ENCODE measurements around the gene ZNF587.
"Not testable (repeated sequence)": the region's sequence is repeated elsewhere in the genome, so short reads cannot be mapped to it uniquely, and the experiment has no call there.

The ZNF587 gene

DNA sequence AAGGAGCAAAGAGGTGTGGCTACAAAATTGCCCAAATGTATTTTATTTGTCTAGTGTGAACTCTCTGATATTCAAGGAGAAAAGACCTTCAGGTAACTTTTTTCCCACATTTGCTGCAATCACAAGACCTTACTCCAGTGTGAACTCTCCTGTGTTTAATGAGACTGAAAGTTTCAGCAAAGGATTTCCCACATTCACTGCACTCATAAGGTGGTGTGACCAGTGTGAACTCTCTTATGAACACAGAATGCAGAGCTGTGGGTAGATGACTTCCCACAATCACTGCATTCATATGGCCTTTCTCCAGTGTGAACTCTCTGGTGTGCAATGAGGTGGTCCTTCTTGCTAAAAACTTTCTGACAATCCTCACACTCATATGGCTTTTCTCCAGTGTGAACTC is 22.8 kb downstream of the ZNF587 start:
- Mint-ChIP-seq H3K27me3 (no peaks in the 10 kb centered on the region), H3K4me1 (no peaks in the 10 kb centered on the region), H3K9me3 (peaks cover 25% of the 10 kb centered on the region), H3K27ac (ENCODE audit: low read depth) (no peak overlapping the region), H3K36me3 (ENCODE audit: insufficient read depth) (peaks cover 26% of the 10 kb centered on the region), H3K4me3 (no peak overlapping the region)
- DNase-seq (ENCODE audit: low spot score in 2 of 2) (no peak), ATAC-seq (replicated peaks; ENCODE audit: extremely low read depth, poor library complexity, severe bottlenecking) (no peak)

DNA sequence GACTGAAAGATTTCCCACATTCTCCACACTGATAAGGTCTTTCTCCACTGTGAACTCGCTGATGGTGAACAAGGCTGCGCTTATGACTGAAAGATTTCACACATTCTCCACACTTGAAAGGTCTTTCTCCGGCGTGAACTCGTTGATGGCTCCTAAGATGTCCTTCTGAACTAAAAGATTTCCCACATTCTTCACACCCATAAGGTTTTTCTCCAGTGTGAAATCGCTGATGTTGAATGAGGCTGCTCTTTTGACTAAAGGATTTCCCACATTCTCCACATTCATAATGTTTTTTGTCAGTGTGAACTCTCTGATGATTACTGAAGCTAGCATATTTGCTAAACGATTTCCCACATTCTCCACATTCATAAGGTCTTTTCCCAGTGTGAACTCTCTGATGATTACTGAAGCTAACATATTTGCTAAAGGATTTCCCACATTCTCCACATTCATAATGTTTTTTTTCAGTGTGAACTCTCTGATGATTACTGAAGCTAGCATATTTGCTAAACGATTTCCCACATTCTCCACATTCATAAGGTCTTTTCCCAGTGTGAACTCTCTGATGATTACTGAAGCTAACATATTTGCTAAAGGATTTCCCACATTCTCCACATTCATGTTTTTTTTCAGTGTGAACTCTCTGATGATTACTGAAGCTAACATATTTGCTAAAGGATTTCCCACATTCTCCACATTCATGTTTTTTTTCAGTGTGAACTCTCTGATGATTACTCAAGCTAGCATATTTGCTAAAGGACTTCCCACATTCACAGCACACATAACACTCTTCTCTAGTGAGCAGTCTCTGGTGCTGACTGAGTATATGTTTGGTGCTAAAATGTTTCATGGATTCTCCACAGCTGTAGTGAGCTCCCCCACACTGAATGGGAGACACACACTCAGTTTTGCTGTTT is 24.5 kb downstream of the ZNF587 start:
- not testable (repeated sequence) for H3K27ac Mint-ChIP-seq (ENCODE audit: low read depth); H3K4me1 Mint-ChIP-seq; H3K27me3 Mint-ChIP-seq; ATAC-seq (replicated peaks; ENCODE audit: extremely low read depth, poor library complexity, severe bottlenecking); DNase-seq (ENCODE audit: low spot score in 2 of 2); H3K4me3 Mint-ChIP-seq
- Mint-ChIP-seq H3K9me3 (peaks cover 30% of the 10 kb centered on the region), H3K36me3 (ENCODE audit: insufficient read depth) (peaks cover 26% of the 10 kb centered on the region)

DNA sequence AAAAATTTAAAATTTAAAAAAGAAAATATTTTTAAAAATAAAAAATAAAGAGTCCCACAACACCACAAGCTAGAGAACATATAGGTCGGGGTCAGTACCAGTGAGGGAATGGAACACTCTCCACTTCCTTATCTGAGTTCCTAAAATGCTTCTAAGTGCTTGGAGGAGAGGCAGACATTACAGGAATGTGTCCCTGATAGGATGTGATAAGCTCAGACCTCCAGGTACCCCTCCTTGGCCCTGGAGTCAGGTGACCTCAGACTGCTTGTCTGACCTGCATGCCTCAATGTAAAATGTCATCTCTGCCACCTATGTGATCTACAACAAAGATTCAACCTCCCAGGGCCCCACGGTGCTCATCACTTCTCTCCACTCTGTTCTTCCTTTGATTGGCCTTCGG is 36.4 kb downstream of the ZNF587 start:
- H3K4me1 Mint-ChIP-seq: peaks cover 21% of the 10 kb centered on the region
- ATAC-seq (replicated peaks; ENCODE audit: extremely low read depth, poor library complexity, severe bottlenecking) (no peak), DNase-seq (ENCODE audit: low spot score in 2 of 2) (no peak)
- H3K36me3 Mint-ChIP-seq (ENCODE audit: insufficient read depth): peaks cover 12% of the 10 kb centered on the region
- no peak overlapping the region for H3K4me3 Mint-ChIP-seq
- H3K9me3 Mint-ChIP-seq: peaks cover 5% of the 10 kb centered on the region
- no peaks in the 10 kb centered on the region for H3K27me3 Mint-ChIP-seq
- H3K27ac Mint-ChIP-seq (ENCODE audit: low read depth): no peak overlapping the region

DNA sequence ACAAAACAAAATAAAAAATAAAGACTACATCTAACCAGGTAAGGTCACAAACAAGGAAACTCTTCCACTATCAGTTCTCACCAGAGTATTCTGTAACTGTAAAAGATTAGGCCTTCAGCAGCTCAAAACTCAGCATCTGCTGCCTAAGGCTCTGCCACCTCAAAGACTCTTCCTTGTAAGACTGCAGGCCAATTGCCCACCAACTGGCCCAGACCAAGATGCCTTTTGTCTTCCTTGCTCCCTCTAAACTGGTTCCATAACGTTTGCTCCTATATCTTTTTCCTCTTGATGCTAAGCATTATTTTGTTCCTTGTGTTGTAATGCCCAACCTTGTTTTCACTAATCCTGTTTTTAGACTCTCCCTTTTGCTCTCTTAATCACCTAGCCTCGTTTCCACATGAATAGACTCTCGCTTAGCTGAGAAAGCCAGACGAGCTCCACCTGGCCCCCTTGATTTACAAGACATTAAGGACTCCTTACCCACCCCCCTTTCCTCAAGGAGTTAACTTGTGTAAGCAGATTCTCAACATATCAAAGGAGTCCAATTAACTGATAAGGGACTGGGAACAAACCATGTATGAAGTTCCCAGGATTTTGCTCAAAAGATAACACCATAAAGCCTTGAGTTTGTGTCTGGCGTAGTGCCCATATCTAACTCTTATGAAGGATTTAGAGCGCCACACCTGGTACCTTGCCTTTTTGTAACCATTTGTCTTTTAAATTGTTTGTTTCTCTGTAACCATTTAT is 37.7 kb downstream of the ZNF587 start:
- Mint-ChIP-seq H3K9me3 (peaks cover 10% of the 10 kb centered on the region), H3K36me3 (ENCODE audit: insufficient read depth) (peaks cover 12% of the 10 kb centered on the region), H3K27me3 (no peaks in the 10 kb centered on the region), H3K4me3 (peak overlapping the region; percentile 89), H3K4me1 (peaks cover 21% of the 10 kb centered on the region), H3K27ac (ENCODE audit: low read depth) (no peak overlapping the region)
- no peak for DNase-seq (ENCODE audit: low spot score in 2 of 2)
- ATAC-seq (replicated peaks; ENCODE audit: extremely low read depth, poor library complexity, severe bottlenecking): no peak

DNA sequence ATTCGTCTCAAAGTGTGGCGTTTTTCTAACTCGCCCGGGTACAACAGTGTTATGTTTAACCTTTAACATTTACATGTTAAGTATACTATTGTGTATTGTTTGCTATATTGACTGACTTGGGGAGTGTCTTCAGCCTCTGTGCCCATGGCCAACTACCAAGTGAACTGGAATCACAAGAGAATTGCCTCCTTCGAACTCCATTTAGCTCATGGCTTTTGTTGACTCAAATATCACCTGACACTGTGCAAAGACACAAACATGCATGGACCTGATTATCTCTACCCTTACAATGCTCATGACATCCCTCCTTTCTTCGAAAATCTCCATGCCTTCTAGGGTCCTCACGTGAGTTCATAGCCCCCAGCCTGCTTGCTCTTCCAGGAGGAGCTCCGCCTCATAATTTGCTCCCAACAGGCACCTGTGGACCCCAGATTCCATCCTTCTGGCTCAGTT is 38.5 kb downstream of the ZNF587 start:
- Mint-ChIP-seq H3K4me1 (peaks cover 21% of the 10 kb centered on the region), H3K36me3 (ENCODE audit: insufficient read depth) (peaks cover 7% of the 10 kb centered on the region), H3K4me3 (peak overlapping the region; percentile 89), H3K27me3 (no peaks in the 10 kb centered on the region), H3K27ac (ENCODE audit: low read depth) (peak overlapping the region; percentile 90), H3K9me3 (peaks cover 10% of the 10 kb centered on the region)
- no peak for DNase-seq (ENCODE audit: low spot score in 2 of 2)
- no peak for ATAC-seq (replicated peaks; ENCODE audit: extremely low read depth, poor library complexity, severe bottlenecking)

DNA sequence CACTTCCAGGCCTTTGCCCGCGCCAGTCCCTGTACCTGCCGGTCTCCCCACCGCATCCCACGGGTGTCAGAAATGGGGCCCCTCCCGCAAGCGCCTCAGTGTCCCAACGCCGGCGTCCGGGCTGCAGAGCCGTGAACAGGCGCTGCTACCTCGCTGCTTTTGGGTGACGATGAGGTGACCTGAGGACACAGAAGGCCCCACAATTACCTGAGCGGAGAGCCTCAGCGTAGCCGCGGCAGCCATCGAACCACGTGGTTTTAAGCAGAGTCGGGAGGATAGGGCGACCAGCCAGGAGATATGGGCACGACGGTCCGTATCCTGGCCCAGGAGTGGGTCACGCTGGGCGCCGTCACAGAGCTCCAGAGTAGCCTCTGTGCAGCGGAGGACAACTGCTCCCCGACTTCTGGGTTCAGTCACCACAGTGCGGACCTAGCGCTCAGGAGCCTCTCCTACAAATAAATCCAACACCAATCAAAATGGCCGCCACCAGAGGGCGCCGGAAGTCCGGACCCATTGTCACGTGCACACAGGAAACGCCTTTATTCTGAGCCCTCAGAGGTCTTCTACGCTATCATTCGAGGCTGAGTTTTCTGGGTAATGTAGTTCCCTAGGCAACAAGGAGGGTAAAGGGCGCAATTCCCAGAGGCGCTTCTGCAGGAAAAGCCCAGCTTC is 39.0 kb downstream of the ZNF587 start, which contains the start of gene ZNF814:
ZNF814 (minus strand) TSS at position 478 of the 672 bp plus-strand sequence; CDS start at position 243, 235 bp downstream.
- Mint-ChIP-seq H3K4me1 (peaks cover 21% of the 10 kb centered on the region), H3K36me3 (ENCODE audit: insufficient read depth) (peaks cover 5% of the 10 kb centered on the region), H3K4me3 (peak within 1 kb of the TSS; percentile 89), H3K27ac (ENCODE audit: low read depth) (peak within 1 kb of the TSS; percentile 90), H3K27me3 (no peaks in the 10 kb centered on the region), H3K9me3 (peaks cover 10% of the 10 kb centered on the region)
- DNase-seq (ENCODE audit: low spot score in 2 of 2) (peak; percentile 67 to 80), ATAC-seq (replicated peaks; ENCODE audit: extremely low read depth, poor library complexity, severe bottlenecking) (peak; percentile 94)

DNA sequence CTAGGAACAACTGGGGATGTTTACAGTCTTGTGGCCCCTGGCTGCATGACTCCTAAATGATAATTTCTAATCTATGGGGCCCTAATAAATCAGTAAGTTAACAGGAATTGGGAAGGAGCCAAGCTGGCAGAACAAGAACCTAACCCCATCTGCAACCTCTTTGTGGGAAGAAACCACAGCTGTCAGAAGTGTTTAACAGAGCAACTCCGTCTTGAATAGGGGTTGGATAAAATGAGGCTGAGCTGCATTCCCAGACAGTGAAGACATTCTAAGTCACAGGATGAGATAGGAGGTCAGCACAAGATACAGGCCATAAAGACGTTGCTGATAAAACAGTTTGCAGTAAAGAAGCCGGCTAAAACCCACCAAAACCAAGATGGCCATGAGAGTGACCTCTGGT is 41.0 kb downstream of the ZNF587 start:
- not testable (repeated sequence) for H3K27me3 Mint-ChIP-seq; ATAC-seq (replicated peaks; ENCODE audit: extremely low read depth, poor library complexity, severe bottlenecking)

DNA sequence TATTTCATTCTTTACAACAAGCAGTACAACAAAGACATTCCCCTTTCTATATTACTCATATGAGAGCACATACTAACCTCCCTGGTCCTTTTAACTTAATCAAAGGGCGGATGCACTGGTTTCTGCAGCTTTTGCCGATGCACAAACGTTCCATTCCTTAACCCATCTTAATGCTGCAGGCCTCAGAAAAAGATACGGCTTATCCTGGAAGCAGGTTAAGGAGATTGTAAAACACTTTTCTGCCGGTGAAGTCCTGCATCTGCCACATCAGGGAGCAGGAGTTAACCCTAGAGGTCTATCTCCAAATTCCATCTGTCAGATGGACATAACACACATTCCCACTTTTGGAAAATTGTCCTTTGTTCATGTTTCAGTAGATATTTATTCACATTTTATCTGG is 50.7 kb downstream of the ZNF587 start:
- ATAC-seq (replicated peaks; ENCODE audit: extremely low read depth, poor library complexity, severe bottlenecking) (no peak), DNase-seq (ENCODE audit: low spot score in 2 of 2) (no peak)
- Mint-ChIP-seq H3K4me3 (no peak overlapping the region), H3K9me3 (no peaks in the 10 kb centered on the region), H3K4me1 (no peaks in the 10 kb centered on the region), H3K27me3 (no peaks in the 10 kb centered on the region), H3K36me3 (ENCODE audit: insufficient read depth) (no peaks in the 10 kb centered on the region), H3K27ac (ENCODE audit: low read depth) (no peak overlapping the region)

More for the DNA sequence above, 41.0 kb downstream of the ZNF587 start:
- not testable (repeated sequence) for DNase-seq (ENCODE audit: low spot score in 2 of 2); H3K9me3 Mint-ChIP-seq; H3K4me3 Mint-ChIP-seq; H3K27ac Mint-ChIP-seq (ENCODE audit: low read depth); H3K36me3 Mint-ChIP-seq (ENCODE audit: insufficient read depth)
- peaks cover 21% of the 10 kb centered on the region for H3K4me1 Mint-ChIP-seq

DNA sequence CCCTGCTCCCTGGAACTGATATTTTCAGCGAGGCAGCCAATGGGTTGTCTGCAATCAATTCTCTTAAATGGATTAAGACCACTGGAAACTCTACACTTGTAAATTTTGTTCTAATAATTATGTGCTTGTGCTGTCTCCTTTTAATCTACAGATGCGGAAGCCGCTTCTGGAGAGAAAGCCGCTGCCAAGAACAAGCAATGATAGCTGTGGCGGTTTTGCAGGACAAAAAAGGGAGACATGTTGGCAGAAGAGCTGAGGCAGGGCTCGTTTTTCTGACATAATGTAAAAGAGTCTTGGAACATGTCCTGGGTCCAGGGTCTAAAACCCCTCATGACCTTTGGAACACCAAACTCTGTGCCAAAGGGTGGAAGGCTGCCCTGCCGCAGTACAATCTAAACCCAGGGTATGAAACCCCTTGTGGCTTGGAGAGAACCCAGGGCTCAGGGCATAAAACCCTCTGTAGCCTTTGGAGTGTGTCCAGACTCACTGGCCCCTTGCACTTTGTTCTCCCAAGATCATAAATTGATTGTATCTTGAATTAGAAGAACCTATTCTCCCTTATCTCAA is 54.0 kb downstream of the ZNF587 start:
- no peak overlapping the region for H3K27ac Mint-ChIP-seq (ENCODE audit: low read depth)
- no peaks in the 10 kb centered on the region for H3K9me3 Mint-ChIP-seq
- peaks cover 6% of the 10 kb centered on the region for H3K36me3 Mint-ChIP-seq (ENCODE audit: insufficient read depth)
- no peak for DNase-seq (ENCODE audit: low spot score in 2 of 2)
- H3K4me1 Mint-ChIP-seq: no peaks in the 10 kb centered on the region
- ATAC-seq (replicated peaks; ENCODE audit: extremely low read depth, poor library complexity, severe bottlenecking): no peak
- no peaks in the 10 kb centered on the region for H3K27me3 Mint-ChIP-seq
- H3K4me3 Mint-ChIP-seq: no peak overlapping the region

DNA sequence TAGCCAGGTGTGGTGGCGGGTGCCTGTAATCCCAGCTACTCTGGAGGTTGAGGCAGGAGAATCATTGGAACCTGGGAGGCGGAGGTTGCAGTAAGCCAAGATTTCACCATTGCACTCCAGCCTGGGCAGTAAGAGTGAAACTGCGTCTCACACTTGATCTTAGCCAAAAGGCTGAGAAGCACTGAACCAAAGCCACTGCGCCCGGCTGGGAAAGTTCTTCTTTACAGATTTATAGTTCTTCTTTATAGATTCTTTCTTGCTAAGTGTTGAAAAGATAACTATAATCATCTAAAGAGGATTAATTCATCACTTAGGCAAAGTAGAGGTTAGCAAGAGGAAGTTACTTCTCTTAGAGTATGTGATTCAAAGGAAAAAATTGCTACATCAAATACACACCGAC is 55.6 kb downstream of the ZNF587 start:
- Mint-ChIP-seq H3K9me3 (no peaks in the 10 kb centered on the region), H3K27ac (ENCODE audit: low read depth) (no peak overlapping the region), H3K27me3 (no peaks in the 10 kb centered on the region), H3K36me3 (ENCODE audit: insufficient read depth) (peaks cover 9% of the 10 kb centered on the region), H3K4me1 (no peaks in the 10 kb centered on the region), H3K4me3 (no peak overlapping the region)
- ATAC-seq (replicated peaks; ENCODE audit: extremely low read depth, poor library complexity, severe bottlenecking) (no peak), DNase-seq (ENCODE audit: low spot score in 2 of 2) (no peak)

DNA sequence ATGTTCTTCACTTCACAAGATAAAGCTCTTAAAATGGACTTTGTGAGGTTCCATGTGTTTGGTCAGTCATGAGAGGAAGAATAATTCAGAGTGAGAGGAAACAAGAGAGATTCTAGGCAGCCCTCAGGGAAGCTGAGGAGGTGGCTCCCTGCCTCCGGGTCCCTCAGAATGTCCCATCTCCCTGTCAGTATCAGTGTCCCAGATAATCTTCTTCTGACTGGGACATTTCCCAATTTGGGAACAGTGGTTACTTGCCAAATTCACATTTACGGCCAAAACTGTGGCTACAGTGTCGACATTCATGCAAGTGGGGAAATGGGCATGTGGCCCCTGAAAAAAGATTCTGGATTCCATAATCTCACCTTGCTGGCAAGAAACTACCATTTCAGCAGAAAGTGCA is 57.7 kb downstream of the ZNF587 start:
- Mint-ChIP-seq H3K4me3 (no peak overlapping the region), H3K27me3 (no peaks in the 10 kb centered on the region), H3K4me1 (peaks cover 4% of the 10 kb centered on the region), H3K9me3 (peaks cover 5% of the 10 kb centered on the region), H3K36me3 (ENCODE audit: insufficient read depth) (peaks cover 27% of the 10 kb centered on the region), H3K27ac (ENCODE audit: low read depth) (no peak overlapping the region)
- DNase-seq (ENCODE audit: low spot score in 2 of 2) (no peak), ATAC-seq (replicated peaks; ENCODE audit: extremely low read depth, poor library complexity, severe bottlenecking) (no peak)

DNA sequence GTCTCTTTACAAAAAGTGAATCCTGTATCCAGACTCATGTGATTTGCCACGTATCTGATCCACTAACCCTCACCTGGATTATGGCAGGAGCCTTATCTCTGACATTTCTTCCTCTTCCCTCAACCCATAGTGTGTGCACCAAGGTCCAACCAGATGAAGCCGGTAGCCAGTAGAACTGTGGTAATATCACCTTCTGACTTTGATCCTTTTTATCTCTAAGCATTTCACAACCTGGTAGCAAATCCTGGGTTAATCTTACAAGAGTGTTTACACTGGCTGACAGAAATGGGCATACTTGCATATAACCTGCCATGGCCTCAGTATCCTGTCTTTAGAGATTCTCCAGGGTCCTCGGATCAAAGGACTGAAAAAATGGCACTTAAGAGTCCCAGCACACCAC is 64.9 kb downstream of the ZNF587 start:
- Mint-ChIP-seq H3K9me3 (peaks cover 19% of the 10 kb centered on the region), H3K27ac (ENCODE audit: low read depth) (no peak overlapping the region), H3K4me1 (peaks cover 40% of the 10 kb centered on the region), H3K4me3 (peak overlapping the region; percentile 94), H3K36me3 (ENCODE audit: insufficient read depth) (peaks cover 33% of the 10 kb centered on the region), H3K27me3 (no peaks in the 10 kb centered on the region)
- ATAC-seq (replicated peaks; ENCODE audit: extremely low read depth, poor library complexity, severe bottlenecking) (no peak), DNase-seq (ENCODE audit: low spot score in 2 of 2) (no peak)
